NCI-H2227 treated with DMSO at 0.1 percent for 48 hours (cell line): ENCODE results near the gene CHN1.

ENCODE experiments used
- DNase-seq: peaks from one replicate; lab custom pipeline; 2025; lab: John Stamatoyannopoulos, UW

CHN1 gene

GRCh38 chr2:175004980-175005732, at the start of gene CHN1:
Gene CHN1, minus strand, starts transcription at chr2:175005381. Its CDS starts 469 bp downstream, at chr2:175004912.
- DNase-seq, result peak; percentile 89

GRCh38 chr2:175054340-175054739, 49.2 kb upstream of the CHN1 start:
- no peak for DNase-seq

- DNase-seq, result no peak
Measured at GRCh38 chr2:175049661-175050060, 44.5 kb upstream of the CHN1 start.

GRCh38 chr2:175048275-175048674, 43.1 kb upstream of the CHN1 start:
- DNase-seq, result no peak

- no peak for DNase-seq
Measured at GRCh38 chr2:175039490-175039889, 34.3 kb upstream of the CHN1 start.

GRCh38 chr2:175039031-175039430, 33.9 kb upstream of the CHN1 start:
- no peak for DNase-seq

- DNase-seq, result no peak
Measured at GRCh38 chr2:175037941-175038340, 32.8 kb upstream of the CHN1 start.

GRCh38 chr2:175036582-175037018, 31.4 kb upstream of the CHN1 start:
- peak; percentile 16 for DNase-seq

- DNase-seq, result peak; percentile 33
Measured at GRCh38 chr2:175035806-175036205, 30.6 kb upstream of the CHN1 start.

GRCh38 chr2:175034716-175035115, 29.5 kb upstream of the CHN1 start:
- no peak for DNase-seq

GRCh38 chr2:175030380-175031271, 25.4 kb upstream of the CHN1 start:
- DNase-seq, result peak; percentile 51

- no peak for DNase-seq
Measured at GRCh38 chr2:175027755-175028154, 22.6 kb upstream of the CHN1 start.

- DNase-seq, result no peak
Measured at GRCh38 chr2:175026385-175026784, 21.2 kb upstream of the CHN1 start.

GRCh38 chr2:175025946-175026345, 20.8 kb upstream of the CHN1 start:
- no peak for DNase-seq

- no peak for DNase-seq
Measured at GRCh38 chr2:175025233-175025632, 20.1 kb upstream of the CHN1 start.

- no peak for DNase-seq
Measured at GRCh38 chr2:175022923-175023322, 17.7 kb upstream of the CHN1 start.

- DNase-seq, result no peak
Measured at GRCh38 chr2:175019566-175020327, 14.6 kb upstream of the CHN1 start.

- DNase-seq, result no peak
Measured at GRCh38 chr2:175017618-175018414, 12.6 kb upstream of the CHN1 start.

- peak; percentile 85 for DNase-seq
Measured at GRCh38 chr2:175015340-175015739, 10.2 kb upstream of the CHN1 start.

GRCh38 chr2:175012516-175012915, 7.3 kb upstream of the CHN1 start:
- DNase-seq, result no peak

- no peak for DNase-seq
Measured at GRCh38 chr2:175011505-175011904, 6.3 kb upstream of the CHN1 start.
